ENCODE results near the gene FBXO38. TPM values are rescaled to one million over a fixed set of nuclear protein-coding genes. Genes with fewer than 3 reads are reported as not detected.

FBXO38 gene
- total RNA-seq, 1 donor from 2014 or later: 55.2 TPM

- peak in 1 of 2 donors; percentile 43 for DNase-seq (ENCODE audit: low read depth in 2 of 2)
Measured at GRCh38 chr5:148471379-148471778, 87.6 kb downstream of the FBXO38 start.

- DNase-seq (ENCODE audit: low read depth in 2 of 2): peak in 1 of 2 donors; percentile 73
Measured at GRCh38 chr5:148474025-148474511, 90.3 kb downstream of the FBXO38 start.

GRCh38 chr5:148476302-148476701 lies 92.5 kb downstream of the FBXO38 start:
- no peak for DNase-seq (ENCODE audit: low read depth in 2 of 2)

GRCh38 chr5:148477429-148477828 lies 93.7 kb downstream of the FBXO38 start:
- no peak for DNase-seq (ENCODE audit: low read depth in 2 of 2)

GRCh38 chr5:148482196-148482595 lies 98.4 kb downstream of the FBXO38 start:
- DNase-seq (ENCODE audit: low read depth in 2 of 2): no peak

- DNase-seq (ENCODE audit: low read depth in 2 of 2): peak; percentile 61 to 72
Measured at GRCh38 chr5:148482697-148483462, 99.1 kb downstream of the FBXO38 start.

- no peak for DNase-seq (ENCODE audit: low read depth in 2 of 2)
Measured at GRCh38 chr5:148483750-148484149, 100.0 kb downstream of the FBXO38 start.

GRCh38 chr5:148484651-148485050 lies 100.9 kb downstream of the FBXO38 start:
- DNase-seq (ENCODE audit: low read depth in 2 of 2): no peak

- DNase-seq (ENCODE audit: low read depth in 2 of 2): no peak
Measured at GRCh38 chr5:148486456-148486855, 102.7 kb downstream of the FBXO38 start.

- no peak for DNase-seq (ENCODE audit: low read depth in 2 of 2)
Measured at GRCh38 chr5:148488757-148489156, 105.0 kb downstream of the FBXO38 start.

- DNase-seq (ENCODE audit: low read depth in 2 of 2): no peak
Measured at GRCh38 chr5:148491015-148491792, 107.4 kb downstream of the FBXO38 start.

GRCh38 chr5:148491793-148492184 lies 108.0 kb downstream of the FBXO38 start:
- DNase-seq (ENCODE audit: low read depth in 2 of 2): no peak

GRCh38 chr5:148492351-148492750 lies 108.6 kb downstream of the FBXO38 start:
- DNase-seq (ENCODE audit: low read depth in 2 of 2): no peak

Other genes with a start within 250 kb of the FBXO38 start
- not detected in 2 replicates for gene SPINK14, start 215.4 kb upstream of the FBXO38 start, total RNA-seq
- not detected in 2 replicates for gene SPINK6, start 180.9 kb upstream of the FBXO38 start, total RNA-seq
- not detected in 2 replicates for gene MARCOL, start 145.4 kb upstream of the FBXO38 start, total RNA-seq
- gene SPINK13, start 115.2 kb upstream of the FBXO38 start, total RNA-seq: not detected in 2 replicates
- gene SPINK7, start 71.5 kb upstream of the FBXO38 start, total RNA-seq: not detected in 2 replicates
- gene SPINK9, start 48.4 kb upstream of the FBXO38 start, total RNA-seq: not detected in 2 replicates